T-helper 2 cell (primary cell): ENCODE results near the gene MPP2.
"Not testable (repeated sequence)": the region's sequence is repeated elsewhere in the genome, so short reads cannot be mapped to it uniquely, and the experiment has no call there.

Source experiments
- DNase-seq, 5 experiments: peaks; one replicate each; pipeline versions ENCODE4 v3.0.0 to v3.0.0-alpha.2; 2012 to 2022

The MPP2 gene

DNA sequence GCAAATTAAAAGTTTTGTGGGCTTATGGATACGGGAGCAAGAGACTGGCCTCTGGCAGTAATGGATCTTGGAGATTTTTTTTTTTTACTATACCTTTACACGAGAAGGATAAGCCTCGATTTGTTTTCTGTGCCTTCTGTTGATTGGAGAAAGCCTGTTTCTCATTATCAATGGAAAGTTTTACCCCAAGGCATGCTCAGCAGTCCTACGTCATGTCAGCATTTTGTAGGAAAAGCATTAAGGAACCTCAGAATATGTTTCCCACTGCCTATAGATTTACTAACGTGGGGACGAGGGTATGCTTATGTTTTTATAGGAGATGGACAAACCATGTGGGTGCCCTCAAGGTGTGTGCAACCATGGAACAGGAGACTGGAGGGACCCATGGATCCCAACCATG, 33.5 kb downstream of the MPP2 start:
- DNase-seq = no peak

DNA sequence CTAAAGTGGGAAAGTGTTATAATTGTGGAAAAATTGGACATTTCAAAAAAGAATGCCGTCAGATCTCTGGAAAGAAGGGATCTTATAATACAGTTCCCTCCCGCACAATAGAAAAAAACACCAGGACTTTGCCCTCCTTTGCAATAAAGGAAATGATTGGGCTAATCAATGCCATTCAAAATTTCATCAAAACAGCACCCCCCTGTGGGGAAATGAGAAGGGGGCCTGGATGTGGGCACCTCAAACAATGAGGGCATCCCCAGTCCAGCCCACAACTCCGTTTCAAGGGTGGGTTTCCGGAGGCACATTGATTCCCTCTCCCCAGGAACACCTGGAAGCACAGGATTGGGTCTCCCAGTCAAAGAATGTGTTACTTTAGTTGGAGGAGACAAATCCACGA, 34.2 kb downstream of the MPP2 start:
- DNase-seq = no peak

DNA sequence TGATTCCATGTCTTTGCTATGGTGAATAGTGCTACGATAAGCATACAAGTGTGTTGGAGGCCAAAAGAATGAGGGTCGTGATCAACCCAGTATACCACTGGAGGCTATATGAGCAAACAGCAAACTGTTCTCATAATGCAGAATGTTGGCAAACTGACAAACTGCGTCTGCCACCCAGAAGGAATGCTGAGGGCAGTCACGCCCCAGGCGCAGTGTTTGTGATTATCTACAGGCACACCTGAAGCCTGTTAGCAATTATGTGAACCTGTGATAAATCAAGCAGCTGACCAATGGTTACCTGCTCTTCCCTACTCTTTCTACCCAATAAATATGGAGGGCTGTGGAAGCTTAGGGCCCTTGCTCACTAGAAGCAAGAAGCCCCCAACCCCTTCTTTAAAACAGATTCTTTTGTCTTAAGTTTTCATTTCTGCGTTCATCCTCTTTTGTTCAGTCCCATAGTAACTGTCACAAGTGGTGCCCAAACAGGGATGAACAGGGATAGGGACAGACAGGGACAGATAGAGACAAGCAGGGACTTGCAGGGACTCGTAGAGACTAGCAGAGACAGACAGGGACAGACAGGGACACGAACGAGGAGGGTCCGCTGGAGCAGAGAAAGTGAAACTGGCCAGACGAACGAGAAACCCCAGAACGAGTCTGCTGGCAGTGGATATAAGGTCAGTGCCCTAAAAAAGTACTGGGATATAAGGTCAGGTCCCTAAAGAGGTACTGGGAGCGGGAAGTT, 35.2 kb downstream of the MPP2 start:
- DNase-seq = no peak

DNA sequence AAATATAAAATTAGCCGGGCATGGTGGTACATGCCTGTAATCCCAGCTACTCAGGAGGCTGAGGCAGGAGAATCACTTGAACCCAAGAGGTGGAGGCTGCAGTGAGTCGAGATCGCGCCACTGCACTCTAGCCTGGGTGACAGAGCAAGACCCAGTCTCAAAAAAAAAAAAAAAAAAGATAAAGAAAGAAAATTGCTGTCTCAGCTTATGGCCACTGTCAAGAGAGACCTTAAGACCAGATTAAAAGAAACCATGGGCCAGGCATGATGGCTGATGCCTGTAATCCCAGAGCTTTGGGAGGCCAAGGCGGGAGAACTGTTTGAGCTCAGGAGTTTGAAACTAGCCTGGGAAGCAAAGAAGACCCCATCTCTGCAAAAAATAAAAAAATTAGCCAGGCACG, 38.3 kb downstream of the MPP2 start:
- DNase-seq = not testable (repeated sequence)

DNA sequence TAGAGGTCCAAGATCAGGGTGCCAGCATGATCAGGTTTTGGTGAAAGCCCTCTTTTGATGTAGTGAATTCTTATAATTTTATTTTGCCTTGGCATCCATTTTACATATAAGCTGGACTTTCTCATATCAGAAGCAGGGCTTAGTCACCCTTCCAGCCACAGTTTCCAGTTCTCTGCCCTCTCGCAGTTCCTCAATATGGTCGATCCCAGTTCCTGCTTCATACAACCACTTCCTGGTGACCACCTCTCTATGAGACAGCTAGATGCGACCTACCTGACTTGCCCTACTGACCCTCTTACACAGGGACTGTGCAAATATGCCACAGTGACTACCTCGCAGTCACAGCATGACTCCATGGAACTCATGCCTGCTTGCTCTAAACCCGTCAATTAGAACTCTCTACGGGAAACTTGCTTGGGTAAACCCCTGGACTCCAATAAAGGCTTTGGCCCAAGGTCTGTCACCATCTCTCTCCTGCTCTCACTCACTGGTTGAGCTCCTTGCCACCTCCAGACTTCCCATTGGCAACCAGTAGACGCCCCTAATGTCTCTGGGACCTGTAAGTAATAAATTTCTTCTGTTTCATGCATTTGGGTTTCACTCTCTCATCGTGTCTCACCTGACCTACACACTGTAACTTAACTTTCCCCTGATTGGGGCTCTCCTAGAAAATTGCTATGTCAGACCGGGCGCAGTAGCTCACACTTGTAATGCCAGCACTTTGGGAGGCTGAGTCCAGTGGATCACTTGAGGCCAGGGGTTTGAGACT, 38.9 kb downstream of the MPP2 start:
- no peak for DNase-seq

DNA sequence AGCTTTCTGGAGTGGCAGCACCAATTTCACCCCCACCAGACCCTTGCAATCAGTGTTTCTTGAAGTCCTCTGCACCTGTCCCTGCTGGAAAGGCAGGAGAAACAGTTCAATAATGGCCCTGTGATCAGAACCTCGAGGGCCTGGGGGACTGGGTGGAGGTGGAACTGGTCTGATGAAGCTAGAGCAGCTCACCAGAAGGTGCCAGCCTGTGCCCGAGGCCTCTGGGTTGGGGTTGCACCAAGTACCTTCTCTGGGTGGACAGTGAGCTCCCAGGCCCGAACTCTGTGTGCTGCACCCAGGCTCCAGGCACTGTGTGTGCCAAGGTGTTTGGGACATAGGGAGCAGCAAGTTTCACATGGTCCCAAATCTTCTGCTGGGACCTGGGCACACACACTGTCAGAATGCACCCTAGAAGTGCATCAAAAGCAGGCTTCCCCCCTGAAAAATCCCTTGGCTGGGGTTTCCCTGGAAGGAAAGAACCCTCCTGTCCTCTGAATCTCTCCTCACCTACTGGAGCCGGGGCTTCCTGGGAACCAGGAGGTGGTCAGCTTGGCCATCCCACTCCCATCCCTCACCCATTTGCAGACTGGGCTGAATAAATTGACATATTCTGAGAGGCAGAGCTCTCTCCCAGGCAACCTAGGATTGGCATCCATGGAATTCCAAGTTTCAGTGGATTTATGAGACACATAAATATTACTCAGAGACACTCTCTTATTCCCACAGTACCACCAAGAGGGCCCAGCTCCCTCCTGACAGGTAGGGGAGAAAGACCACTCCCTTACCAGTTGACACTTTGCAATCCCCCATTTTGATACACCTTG, 43.0 kb downstream of the MPP2 start:
- no peak for DNase-seq

DNA sequence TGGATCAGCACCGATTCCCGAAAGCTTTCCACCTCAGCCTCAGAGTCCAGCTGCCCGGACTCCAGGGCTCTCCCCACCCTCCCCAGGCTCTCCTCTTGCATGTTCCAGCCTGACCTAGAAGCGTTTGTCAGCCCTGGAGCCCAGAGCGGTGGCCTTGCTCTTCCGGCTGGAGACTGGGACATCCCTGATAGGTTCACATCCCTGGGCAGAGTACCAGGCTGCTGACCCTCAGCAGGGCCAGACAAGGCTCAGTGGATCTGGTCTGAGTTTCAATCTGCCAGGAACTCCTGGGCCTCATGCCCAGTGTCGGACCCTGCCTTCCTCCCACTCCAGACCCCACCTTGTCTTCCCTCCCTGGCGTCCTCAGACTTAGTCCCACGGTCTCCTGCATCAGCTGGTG, 45.4 kb downstream of the MPP2 start:
- no peak for DNase-seq

DNA sequence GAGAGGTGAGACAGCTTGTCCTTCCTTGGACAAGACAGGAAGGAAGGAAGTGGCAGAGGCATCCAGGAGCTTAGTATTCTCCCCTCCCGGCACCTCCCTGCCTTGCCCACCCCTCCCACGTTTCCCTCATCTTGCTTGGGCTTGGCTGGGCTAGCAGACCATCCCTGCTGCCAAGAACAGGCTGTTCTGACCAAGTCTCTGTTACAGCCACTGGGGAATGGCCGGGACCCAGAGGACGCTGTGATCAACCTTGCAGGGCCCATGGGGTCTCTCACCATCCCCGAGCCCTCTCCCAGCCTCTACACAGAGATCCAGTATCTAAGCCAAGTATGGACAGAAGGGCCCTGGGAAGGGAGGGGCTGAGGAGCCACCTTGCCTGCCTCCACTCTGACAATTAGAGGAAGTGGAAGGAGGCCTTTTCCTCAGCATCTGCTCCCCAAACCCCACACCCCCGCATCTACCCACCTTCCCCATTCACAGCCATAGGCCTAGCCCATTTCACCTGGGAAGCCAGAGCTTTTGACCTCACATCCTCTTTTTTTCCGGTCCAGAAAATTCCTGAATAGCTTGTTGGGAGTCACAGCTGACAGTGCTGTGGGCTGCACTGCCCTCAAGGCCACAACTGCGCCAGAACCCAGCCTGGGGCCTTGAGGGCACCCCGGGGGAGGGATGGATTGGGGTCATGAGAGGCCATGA, 46.3 kb downstream of the MPP2 start:
- no peak for DNase-seq

DNA sequence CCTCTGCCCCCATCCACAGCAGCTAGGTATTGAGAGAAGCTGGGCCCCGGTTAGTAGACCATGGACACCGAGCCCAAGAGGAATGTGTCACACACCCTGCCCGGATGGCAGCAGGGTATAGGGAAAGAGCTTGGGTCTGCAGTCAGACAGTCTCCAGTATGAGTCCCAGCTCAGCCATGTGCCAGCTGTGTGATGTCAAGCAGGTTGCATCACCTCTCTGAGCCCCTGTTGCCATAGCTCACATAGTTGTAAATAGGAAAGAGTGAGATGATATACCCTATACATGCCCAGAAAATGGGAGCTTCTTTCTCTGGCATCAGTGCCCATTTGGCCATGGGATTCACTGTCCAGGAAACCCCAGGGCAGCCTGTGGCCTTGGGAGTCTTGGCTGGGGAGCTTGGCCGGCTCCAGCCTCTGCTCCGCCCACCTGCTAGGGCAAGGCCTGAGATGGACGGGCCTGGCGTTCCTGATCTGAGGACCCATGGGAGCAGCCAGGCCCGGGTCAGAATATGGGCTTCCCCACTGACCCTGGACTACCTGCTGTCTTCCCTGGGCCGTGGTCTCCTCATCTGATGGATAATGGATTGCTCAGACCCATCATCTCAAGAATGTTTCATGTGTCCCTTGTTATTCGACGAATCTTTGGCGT, 47.1 kb downstream of the MPP2 start:
- DNase-seq = no peak

DNA sequence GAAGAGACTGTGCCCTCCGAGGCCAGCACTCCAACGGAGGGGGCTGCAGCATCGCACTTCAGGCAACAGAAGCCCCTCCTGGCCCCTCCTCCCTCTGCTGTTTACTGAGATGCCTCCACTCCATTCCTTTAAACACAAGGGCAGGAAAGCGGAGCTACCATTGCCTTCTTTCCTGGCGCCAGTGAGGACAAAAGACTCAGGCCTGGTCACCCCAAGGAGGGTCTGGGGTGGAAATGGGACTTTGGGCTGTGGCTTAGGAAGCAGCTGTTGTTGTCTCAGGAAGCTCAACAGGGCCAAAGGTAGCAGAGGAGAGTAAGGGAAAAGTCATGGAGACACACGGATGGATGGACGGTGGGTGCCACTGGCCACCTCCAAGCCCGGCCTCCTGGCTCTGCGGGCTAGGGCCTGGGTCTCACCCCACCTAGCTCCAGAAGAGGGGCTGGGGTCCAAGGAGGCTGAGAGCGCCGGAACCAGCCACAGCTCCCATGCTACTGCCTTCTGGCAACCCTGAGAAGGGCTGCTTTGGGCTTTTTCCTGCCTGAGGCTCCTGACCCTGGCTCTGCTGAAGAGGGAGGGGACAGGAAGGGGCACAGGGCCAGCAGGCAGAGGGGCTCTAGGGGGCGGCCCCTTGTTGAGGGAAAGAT, 49.3 kb downstream of the MPP2 start:
- DNase-seq = no peak

DNA sequence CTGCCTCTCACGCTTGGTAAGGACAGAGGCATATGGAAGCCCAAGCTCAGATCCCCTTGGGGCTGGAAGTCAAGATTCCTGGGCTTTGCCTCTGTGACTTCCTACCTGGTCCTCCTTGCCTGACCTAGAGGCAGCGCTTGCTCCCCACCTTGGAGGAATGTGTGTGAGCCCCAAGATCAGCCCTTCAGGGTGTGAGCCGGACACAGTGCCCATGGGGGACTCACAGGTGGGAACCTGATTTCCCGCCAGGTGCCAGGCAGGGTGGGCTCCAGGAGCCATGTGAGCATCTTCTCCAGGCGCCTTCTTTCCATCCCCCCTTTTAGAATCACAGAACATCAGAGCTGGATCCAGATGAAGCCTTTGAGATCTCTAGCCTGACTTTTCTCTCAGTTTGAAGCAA, 50.2 kb downstream of the MPP2 start:
- no peak for DNase-seq

DNA sequence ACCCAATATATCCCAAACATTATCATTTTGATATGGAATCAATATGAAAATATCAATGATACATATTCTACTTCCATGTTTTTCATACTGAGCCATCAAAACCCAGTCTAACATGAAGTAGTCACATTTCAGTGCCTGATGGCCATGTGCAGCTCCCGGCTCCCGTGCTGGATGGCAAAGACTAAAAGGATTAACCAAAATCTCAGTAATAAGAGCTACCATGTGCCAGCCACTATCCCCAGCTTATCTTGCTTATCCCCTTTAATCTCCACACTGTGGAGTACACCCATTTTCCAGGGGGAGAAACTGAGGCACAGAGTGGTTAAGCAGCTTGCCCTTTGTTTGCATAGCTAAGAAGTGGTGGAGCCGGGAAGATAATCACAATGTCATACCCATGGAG, 51.2 kb downstream of the MPP2 start:
- no peak for DNase-seq

DNA sequence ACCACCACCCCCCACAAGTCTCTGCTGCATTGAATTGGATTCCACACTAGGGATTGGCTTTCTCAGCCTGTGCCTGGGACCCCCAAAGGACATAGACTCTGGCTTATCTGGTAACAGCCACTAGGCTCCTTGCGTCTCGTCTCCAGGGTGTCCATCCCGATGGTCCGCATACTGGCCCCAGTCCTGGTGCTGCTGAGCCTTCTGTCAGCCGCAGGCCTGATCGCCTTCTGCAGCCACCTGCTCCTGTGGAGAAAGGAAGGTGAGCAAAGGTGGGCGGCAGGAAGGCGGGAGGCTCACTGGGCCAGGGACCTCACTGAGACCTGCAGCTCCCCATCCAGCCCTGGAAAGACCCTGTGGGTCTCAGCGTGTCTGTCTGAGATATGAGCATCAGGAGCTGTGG, 52.3 kb downstream of the MPP2 start:
- no peak for DNase-seq

DNA sequence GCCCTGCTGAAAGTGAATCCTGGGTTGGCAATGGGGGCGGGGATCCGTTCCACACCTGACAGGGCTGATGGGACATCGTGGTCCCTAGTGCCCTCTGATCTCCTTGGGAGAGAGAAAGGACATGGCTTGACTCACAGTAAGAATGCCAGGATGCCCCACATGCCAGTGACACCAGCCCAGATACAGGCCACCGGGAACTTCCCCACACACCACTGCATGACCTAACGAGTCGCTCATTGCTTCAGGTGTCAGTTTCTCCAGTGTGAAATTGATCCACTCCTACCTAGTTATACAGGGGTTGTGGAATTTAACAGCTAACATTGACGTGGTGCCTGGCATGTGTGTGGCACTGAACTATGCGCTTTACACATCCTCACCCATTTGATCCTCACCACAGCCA, 52.8 kb downstream of the MPP2 start:
- no peak for DNase-seq

DNA sequence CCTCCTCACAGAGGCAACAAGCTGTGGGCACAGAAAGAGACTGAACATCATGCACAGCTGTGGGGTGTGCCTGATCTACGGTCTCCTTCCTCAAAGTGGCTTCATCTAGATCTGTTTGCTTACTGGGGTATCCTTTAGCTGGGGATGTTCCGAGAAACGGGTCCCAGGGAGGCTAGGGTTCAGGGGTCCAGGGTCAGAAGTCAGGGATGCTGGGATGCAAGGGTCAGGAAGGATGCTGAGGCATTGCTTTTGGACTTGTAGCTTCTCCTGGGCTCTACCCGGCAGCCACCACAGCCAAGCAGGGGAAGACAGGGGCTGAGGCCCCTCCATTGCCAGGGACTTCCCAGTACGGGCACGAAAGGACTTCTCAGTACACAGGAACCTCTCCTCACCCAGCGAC, 53.8 kb downstream of the MPP2 start:
- DNase-seq = no peak

DNA sequence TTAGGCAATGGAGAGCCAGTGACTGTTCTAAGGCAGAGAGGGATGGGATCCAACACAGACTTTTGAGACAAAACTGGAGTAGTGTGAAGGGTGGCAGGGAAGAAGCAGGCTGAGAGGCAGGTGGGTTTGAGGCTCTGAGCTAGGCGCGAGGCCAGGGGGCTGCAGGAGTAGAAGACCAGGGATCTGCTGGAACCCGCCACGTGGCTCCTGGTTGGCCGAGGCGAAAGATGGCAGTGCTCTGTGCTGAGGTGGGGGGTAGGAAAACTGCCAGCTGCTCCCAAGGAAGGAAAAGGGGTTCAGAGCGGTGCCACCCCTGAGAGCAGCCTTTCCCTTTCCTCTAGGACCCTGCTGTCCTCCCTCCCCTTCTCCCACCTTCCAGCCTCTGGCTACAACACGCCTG, 54.8 kb downstream of the MPP2 start:
- no peak for DNase-seq

DNA sequence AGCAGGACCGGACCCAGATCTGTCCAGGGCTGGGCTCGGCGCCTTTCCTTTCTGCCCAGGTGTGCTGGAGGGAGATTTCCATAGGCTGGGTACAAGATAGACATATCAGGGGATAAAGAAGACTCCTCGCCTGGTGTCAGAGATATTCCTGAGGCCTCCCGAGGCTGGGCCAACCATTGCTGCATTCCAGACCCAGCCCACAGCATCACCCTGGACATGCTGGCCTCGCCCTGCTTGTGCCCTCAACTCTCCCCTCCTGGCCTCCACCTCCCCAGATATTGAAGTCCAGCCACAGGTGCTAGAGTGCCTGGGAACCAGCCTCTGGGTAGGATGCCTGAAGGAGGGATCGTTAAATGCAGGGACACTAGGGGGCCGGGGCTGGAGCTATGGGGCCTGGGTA, 58.2 kb downstream of the MPP2 start:
- no peak for DNase-seq

DNA sequence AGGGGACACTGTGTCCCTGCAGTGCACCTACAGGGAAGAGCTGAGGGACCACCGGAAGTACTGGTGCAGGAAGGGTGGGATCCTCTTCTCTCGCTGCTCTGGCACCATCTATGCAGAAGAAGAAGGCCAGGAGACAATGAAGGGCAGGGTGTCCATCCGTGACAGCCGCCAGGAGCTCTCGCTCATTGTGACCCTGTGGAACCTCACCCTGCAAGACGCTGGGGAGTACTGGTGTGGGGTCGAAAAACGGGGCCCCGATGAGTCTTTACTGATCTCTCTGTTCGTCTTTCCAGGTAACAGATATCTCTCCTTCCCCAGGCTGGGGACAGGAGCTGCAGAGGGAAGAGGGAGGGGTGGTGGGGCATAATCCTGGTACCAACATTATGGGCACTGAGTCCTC, 58.7 kb downstream of the MPP2 start:
- DNase-seq = no peak

DNA sequence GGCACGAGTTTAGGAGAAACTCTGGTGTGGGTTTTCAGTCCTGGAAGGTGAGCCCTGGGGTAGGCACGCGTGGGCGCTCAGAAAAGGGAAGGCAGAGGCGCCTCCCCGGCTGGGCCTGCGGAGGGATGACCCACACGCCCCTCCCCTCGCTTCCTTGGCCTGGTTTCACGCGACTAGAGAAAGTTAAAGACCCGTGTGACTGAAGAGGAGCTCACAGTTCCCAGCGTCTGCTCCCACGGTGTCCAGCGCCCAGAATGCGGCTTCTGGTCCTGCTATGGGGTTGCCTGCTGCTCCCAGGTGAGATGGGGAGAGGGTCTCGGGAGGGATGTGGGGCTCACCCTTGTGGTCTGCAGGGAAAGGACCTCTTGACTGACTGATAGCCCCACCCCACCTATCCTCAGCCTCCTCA, 60.4 kb downstream of the MPP2 start, which contains the start of gene CD300LG:
Gene CD300LG (plus strand): TSS at position 214 of the 409 bp plus-strand sequence. CDS start 41 bp downstream, at position 255.
- DNase-seq = no peak

DNA sequence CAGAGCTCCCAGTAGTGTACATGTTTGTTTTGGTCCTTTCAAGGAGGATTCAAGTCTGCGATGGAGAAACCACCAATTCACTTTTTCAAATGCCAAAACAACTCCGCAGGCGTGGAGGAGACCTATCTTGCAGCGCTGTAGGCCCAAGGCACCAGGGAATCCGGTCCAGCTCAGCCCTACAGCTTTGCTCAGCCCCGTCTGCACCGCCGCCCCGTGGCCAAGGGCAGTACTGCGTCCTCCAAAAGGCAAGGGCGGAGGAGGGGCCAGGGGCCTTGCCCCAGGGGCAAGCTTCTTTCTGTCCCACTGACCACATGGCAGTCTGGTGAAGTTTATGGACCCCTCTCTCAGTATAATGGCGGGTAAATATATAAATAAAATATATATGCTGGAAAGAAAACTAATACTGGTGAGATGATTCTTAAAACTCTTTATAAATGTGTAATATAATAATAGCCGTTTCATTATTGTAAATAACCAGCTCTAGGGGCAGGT, 61.1 kb downstream of the MPP2 start:
- DNase-seq = peak; percentile 28 to 74 (median 54)

DNA sequence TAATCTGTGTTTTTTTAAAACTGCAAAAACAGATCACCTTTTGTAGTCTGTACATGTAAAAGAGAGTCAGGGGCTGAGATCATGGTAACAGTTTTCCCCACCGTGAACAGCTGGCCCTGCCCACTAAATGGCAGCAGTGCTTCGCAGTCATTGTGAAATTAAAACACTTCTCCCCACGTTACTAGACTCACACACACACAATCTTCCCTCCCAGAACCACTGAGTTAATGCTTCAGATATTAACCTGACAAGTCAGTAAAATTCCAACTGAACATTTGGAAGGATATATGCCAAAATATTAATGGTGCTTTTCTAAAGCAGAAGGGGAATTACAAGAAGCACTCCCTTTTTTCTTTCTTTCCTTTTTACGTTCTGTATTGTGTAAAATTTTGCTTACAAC, 61.6 kb downstream of the MPP2 start:
- DNase-seq = no peak

DNA sequence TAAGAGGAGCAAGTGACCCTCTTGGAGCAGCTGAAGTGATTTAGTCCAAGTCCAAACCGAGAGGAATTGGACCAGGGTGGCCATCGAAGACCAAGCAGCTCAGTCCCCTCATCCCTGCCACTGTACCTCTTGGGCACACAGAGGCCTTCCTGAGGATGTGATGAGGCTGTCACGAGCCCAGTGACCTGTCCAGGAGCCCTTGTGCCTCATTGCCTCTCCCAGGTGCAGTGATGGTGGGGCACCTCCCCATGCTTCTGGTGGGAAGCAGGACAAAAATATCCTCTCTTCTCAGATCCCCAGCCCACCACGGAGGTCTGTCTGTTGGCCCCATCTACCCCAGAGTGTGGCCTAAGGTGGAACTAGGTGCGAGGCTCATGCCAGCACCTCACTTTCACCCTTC, 63.1 kb downstream of the MPP2 start:
- no peak for DNase-seq
